Activated B cell treated with CpG ODN at 0.5 μM for 24 hours (primary cell): ENCODE measurements around the gene AADACL4. TPM values are rescaled to one million over a fixed set of nuclear protein-coding genes. Genes with fewer than 3 reads are reported as not detected.
A peak's percentile ranks its signal among the peaks of the same experiment; 100 is the strongest.

ENCODE experiments used
- ATAC-seq: fragments of 200-7000 bp; cut with Tn5 transposase; one replicate; pipeline ENCODE4 v1.10.0; 2021; ENCODE audit warnings: low read depth, mild to moderate bottlenecking, moderate library complexity
- CTCF ChIA-PET: fragments of 350-600 bp; sonication (Branson Sonifier 250); formaldehyde crosslinking; loops from one replicate; lab custom pipeline; 2021; ENCODE audit warnings: antibody characterized with exemption; lab: Charles Lee
- POLR2A ChIA-PET: fragments of 350-600 bp; sonication (Branson Sonifier 250); formaldehyde crosslinking; loops from one replicate; lab custom pipeline; 2021; ENCODE audit warnings: antibody characterized with exemption; lab: Charles Lee
- DNase-seq: peaks from one replicate; pipeline ENCODE4 v3.0.0; 2022
- H3K27ac Mint-ChIP-seq: one replicate; pipeline ENCODE4 v1.8.0; 2020; ENCODE audit warnings: mixed read lengths
- H3K27me3 Mint-ChIP-seq: one replicate; pipeline ENCODE4 v1.8.0; 2021; ENCODE audit warnings: mixed read lengths
- H3K36me3 Mint-ChIP-seq: one replicate; pipeline ENCODE4 v1.8.0; 2021; ENCODE audit warnings: low read depth, mixed read lengths
- H3K4me1 Mint-ChIP-seq: one replicate; pipeline ENCODE4 v1.8.0; 2021; ENCODE audit warnings: mixed read lengths
- H3K4me3 Mint-ChIP-seq: one replicate; pipeline ENCODE4 v1.8.0; 2020; ENCODE audit warnings: mild to moderate bottlenecking, mixed read lengths
- H3K9me3 Mint-ChIP-seq: one replicate; pipeline ENCODE4 v1.8.0; 2020; ENCODE audit warnings: mixed read lengths
- intact Hi-C: fragments of 100-400 bp; cut with micrococcal nuclease; formaldehyde crosslinking; loops from one replicate; pipeline ENCODE4 v1.15.1; 2024
- total RNA-seq: library from RNA; stranded (reverse); gene quantifications from 2 replicates; pipeline ENCODE4 v1.2.3, GENCODE V29; 2022
- TF ChIP-seq, protein P1 (sequence below): fragments of 200-600 bp; IDR thresholded peaks from one replicate; pipeline ENCODE4 v1.8.0; 2022; ENCODE audit warnings: antibody characterized with exemption, mild to moderate bottlenecking

The AADACL4 gene
- total RNA-seq: not detected in 2 replicates

DNA sequence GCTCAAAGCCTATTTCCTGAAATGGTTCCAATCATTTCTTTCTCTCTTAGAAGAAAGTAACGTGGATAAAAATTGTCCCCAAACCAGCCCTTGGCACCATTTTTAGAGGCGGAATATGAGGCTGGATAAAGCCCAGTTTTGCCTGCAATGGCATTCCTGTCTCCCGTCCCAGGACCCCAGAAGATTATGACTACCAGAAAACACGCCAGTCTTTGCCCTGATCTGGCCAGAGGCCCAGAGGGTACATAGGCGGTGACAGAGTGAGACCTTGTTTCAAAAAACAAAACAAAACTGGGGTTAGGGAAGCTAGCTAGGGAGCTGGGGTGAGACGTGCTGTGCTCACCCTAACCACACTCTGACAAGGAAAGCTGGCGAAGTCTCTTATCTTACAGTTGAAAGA lies at the start of gene AADACL4:
AADACL4 (plus strand) TSS at position 301 of the 400 bp plus-strand sequence. CDS start 462 bp downstream, outside the sequence.
- Mint-ChIP-seq H3K4me3 (no peak within 1 kb of the TSS), H3K9me3 (peaks cover 16% of the 10 kb centered on the region), H3K27me3 (peaks cover 7% of the 10 kb centered on the region), H3K4me1 (no peaks in the 10 kb centered on the region), H3K36me3 (no peaks in the 10 kb centered on the region), H3K27ac (no peak within 1 kb of the TSS)
- CTCF ChIA-PET: no interaction called here
- no peak for ATAC-seq
- no peak for DNase-seq
- TF ChIP-seq, protein P1, sequence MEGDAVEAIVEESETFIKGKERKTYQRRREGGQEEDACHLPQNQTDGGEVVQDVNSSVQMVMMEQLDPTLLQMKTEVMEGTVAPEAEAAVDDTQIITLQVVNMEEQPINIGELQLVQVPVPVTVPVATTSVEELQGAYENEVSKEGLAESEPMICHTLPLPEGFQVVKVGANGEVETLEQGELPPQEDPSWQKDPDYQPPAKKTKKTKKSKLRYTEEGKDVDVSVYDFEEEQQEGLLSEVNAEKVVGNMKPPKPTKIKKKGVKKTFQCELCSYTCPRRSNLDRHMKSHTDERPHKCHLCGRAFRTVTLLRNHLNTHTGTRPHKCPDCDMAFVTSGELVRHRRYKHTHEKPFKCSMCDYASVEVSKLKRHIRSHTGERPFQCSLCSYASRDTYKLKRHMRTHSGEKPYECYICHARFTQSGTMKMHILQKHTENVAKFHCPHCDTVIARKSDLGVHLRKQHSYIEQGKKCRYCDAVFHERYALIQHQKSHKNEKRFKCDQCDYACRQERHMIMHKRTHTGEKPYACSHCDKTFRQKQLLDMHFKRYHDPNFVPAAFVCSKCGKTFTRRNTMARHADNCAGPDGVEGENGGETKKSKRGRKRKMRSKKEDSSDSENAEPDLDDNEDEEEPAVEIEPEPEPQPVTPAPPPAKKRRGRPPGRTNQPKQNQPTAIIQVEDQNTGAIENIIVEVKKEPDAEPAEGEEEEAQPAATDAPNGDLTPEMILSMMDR: no peak
- intact Hi-C loops: no loop called here
- POLR2A ChIA-PET: no interaction called here

DNA sequence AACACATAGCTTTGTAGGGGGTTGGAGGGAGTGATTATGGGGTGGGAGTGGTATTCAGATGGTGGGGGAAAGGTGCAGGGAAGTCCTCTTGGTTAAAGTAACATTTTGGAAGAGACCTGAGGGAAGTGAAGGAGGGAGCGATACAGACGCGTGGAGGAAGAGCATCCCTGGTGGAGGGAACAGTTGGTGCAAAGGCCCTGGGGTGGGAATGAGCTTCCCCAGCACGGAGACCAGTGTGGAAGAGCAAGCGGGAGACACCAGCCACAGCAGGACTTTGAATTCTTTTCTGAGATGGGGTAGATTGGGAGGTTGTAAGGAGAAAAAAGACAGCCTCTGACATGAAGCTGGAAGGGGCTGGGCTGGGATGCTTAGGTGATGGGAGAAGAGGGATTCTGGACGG lies 49.4 kb upstream of the AADACL4 start:
- TF ChIP-seq, protein P1: no peak
- H3K36me3 Mint-ChIP-seq: no peaks in the 10 kb centered on the region
- ATAC-seq (no peak), DNase-seq (no peak)
- ChIA-PET POLR2A (no interaction called here), CTCF (no interaction called here)
- no peaks in the 10 kb centered on the region for H3K9me3 Mint-ChIP-seq
- H3K27me3 Mint-ChIP-seq: peaks cover 21% of the 10 kb centered on the region
- intact Hi-C loops: no loop called here
- H3K4me1 Mint-ChIP-seq: peaks cover 13% of the 10 kb centered on the region
- H3K27ac Mint-ChIP-seq: no peak overlapping the region
- H3K4me3 Mint-ChIP-seq: peak overlapping the region; percentile 78

DNA sequence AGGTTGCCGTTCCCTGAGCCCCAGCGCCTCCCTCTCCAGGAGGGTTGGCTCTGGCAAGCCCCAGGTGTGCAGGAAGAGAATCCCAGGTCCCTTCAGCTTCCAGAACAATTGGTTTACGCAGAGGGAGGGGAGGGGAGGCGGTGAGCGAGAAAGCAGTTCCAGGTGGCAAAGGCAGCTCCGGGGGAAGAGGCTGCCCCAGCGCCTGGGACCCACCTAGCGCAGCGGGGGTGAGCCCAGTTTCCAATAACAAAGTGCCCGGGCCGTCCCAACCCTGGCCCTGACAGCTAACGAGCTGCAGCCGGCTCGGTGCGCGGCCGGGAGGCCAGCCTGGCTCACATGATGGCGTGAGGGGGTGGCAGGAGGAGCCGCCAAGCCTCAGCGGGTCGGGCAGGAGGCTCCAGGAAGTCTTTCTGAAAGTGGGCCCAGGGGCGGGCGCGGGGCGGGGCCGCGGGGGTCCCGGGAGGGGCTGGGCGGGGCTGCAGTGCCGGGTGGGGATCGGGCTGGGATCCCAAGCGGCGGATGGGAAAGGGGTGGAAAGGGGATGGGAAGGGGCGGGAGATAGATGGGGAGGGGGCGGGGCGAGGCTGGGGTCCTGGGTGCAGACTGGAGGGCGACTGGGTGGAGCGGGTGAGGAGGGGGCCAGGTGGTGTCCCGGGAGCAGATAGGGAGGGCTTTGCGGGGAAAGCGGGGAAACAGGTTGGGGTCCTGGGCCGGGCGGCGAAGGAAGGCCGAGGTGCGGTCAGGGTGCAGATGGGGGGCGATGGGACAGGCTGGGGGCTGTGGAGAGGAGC lies 48.7 kb upstream of the AADACL4 start:
- H3K27me3 Mint-ChIP-seq: peaks cover 21% of the 10 kb centered on the region
- DNase-seq: peak; percentile 22
- no peaks in the 10 kb centered on the region for H3K36me3 Mint-ChIP-seq
- TF ChIP-seq, protein P1: no peak
- H3K4me3 Mint-ChIP-seq: peak overlapping the region; percentile 78
- no peaks in the 10 kb centered on the region for H3K9me3 Mint-ChIP-seq
- intact Hi-C loops: no loop called here
- H3K4me1 Mint-ChIP-seq: peaks cover 13% of the 10 kb centered on the region
- H3K27ac Mint-ChIP-seq: no peak overlapping the region
- ATAC-seq: peak; percentile 69
- CTCF ChIA-PET: no interaction called here
- POLR2A ChIA-PET: interaction anchor here (0.7 kb wide), 1 partner anchor 153 kb away, joined by 3 read pairs; no protein-coding TSS in a partner anchor

DNA sequence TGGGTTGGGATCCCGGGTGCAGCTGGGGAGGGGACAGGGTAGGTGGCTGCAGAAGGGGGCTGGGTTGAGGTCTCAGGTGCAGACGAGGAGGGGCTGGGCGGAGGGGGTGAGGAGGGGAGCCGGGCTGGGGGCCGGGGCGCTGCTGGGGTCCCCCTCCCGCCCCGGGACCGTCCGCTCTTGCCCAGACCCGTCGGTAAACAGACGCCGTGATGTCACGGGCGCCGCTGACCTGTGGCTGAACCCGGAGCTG lies 48.2 kb upstream of the AADACL4 start:
- TF ChIP-seq, protein P1: no peak
- CTCF ChIA-PET: no interaction called here
- peak overlapping the region; percentile 49 for H3K4me3 Mint-ChIP-seq
- ATAC-seq (no peak), DNase-seq (no peak)
- intact Hi-C loops: no loop called here
- peaks cover 21% of the 10 kb centered on the region for H3K27me3 Mint-ChIP-seq
- H3K36me3 Mint-ChIP-seq: no peaks in the 10 kb centered on the region
- H3K9me3 Mint-ChIP-seq: no peaks in the 10 kb centered on the region
- POLR2A ChIA-PET: interaction anchor here (0.7 kb wide), 1 partner anchor 154 kb away, joined by 3 read pairs; no protein-coding TSS in a partner anchor
- H3K27ac Mint-ChIP-seq: no peak overlapping the region
- H3K4me1 Mint-ChIP-seq: peaks cover 13% of the 10 kb centered on the region

DNA sequence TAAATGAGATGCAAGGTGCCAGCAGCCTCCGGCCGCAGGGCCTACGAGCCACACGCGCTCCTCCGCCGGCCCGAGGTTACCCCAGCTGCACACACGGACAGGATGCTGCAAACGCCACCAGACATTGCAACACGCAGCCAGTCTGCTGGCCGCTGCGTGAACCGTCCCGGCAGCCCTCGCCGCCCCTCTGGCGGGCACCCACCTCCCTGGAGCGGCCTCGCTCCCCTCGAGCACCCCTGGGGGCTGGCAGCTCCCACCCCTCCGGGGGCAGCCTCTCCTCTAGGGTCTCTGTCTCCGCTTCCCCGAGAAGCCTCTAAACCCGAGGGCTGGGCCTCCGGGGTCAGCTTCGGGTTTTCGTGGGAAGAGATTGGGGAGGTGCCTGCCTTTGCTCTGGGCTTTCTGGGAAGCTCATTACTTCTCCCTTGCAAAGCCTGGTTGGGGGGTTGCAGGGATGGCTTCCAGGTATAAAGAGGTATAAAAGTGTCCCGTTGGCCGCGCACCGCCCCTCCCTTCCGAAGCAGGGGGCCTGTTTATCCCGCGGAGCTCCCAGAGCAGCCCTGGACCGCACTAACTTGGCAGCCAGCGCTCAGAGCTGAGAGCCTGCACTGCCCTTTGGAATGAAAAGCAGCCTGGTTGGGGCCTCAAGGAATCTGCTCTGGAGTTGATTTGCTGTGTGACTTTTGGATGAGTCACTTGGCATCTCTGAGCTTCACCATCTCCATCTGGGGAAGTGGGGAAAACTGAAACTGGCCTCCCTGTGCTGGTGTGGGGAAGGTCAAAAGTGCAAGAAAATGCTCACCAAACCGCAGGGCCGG lies 47.7 kb upstream of the AADACL4 start:
- H3K4me3 Mint-ChIP-seq: peak overlapping the region; percentile 49
- peaks cover 21% of the 10 kb centered on the region for H3K27me3 Mint-ChIP-seq
- H3K4me1 Mint-ChIP-seq: peaks cover 13% of the 10 kb centered on the region
- ChIA-PET CTCF (no interaction called here), POLR2A (interaction anchor here (0.7 kb wide), 1 partner anchor 154 kb away, joined by 3 read pairs; no protein-coding TSS in a partner anchor)
- no peaks in the 10 kb centered on the region for H3K9me3 Mint-ChIP-seq
- TF ChIP-seq, protein P1: no peak
- H3K36me3 Mint-ChIP-seq: no peaks in the 10 kb centered on the region
- peak; percentile 25 for ATAC-seq
- intact Hi-C loops: no loop called here
- no peak for DNase-seq
- H3K27ac Mint-ChIP-seq: no peak overlapping the region
